Stimulated activated CD4-positive, alpha-beta T cell treated with anti-CD3 and anti-CD28 coated beads, Interleukin-4, amount 100 ng/mL, for 1 hour (primary cell): ENCODE measurements around the gene LCE3E.
"Not testable (repeated sequence)": the region's sequence is repeated elsewhere in the genome, so short reads cannot be mapped to it uniquely, and the experiment has no call there.

ENCODE experiments used
- DNase-seq: peaks from one replicate; pipeline ENCODE4 v3.0.0-alpha.2; 2020

Gene LCE3E

GRCh38 chr1:152566681-152567080 lies at the start of gene LCE3E:
Gene LCE3E (minus strand): TSS chr1:152566780. CDS start chr1:152566208, 572 bp downstream.
- DNase-seq = no peak

GRCh38 chr1:152613511-152613910 lies 46.9 kb upstream of the LCE3E start, which contains the start of gene LCE3B:
Gene LCE3B (plus strand): TSS chr1:152613811. CDS start chr1:152613811, 0 bp downstream.
- DNase-seq = no peak

- no peak for DNase-seq
These were observed 33.4 kb upstream of the LCE3E start, which contains the start of gene LCE3C for GRCh38 chr1:152599934-152600333. Gene LCE3C (plus strand): TSS chr1:152600234. CDS start chr1:152600732, 498 bp downstream.

- DNase-seq = no peak
These were observed 30.4 kb upstream of the LCE3E start for GRCh38 chr1:152596986-152597385.

GRCh38 chr1:152585586-152585985 lies 19.0 kb upstream of the LCE3E start:
- DNase-seq = no peak

- no peak for DNase-seq
These were observed 16.1 kb upstream of the LCE3E start for GRCh38 chr1:152582647-152583046.

- DNase-seq = no peak
These were observed 13.9 kb upstream of the LCE3E start, which contains the start of gene LCE3D for GRCh38 chr1:152580433-152580832. Gene LCE3D (minus strand): TSS chr1:152580516. CDS start chr1:152579936, 580 bp downstream.

- not testable (repeated sequence) for DNase-seq
These were observed 12.9 kb upstream of the LCE3E start for GRCh38 chr1:152579526-152579925.

GRCh38 chr1:152577168-152577567 lies 10.6 kb upstream of the LCE3E start:
- no peak for DNase-seq

- DNase-seq = no peak
These were observed 905 bp downstream of the LCE3E start for GRCh38 chr1:152565535-152566215.

- DNase-seq = no peak
These were observed 1.5 kb downstream of the LCE3E start for GRCh38 chr1:152565115-152565514.

- not testable (repeated sequence) for DNase-seq
These were observed 18.2 kb downstream of the LCE3E start for GRCh38 chr1:152548358-152548757.

- no peak for DNase-seq
These were observed 19.9 kb downstream of the LCE3E start for GRCh38 chr1:152546704-152547103.

- no peak for DNase-seq
These were observed 22.8 kb downstream of the LCE3E start for GRCh38 chr1:152543820-152544219.

- DNase-seq = no peak
These were observed 26.7 kb downstream of the LCE3E start for GRCh38 chr1:152539901-152540300.

GRCh38 chr1:152537496-152537895 lies 29.1 kb downstream of the LCE3E start:
- no peak for DNase-seq

GRCh38 chr1:152535774-152536173 lies 30.8 kb downstream of the LCE3E start:
- DNase-seq = no peak

- DNase-seq = peak; percentile 8
These were observed 33.1 kb downstream of the LCE3E start for GRCh38 chr1:152533327-152533938.

GRCh38 chr1:152525080-152525641 lies 41.4 kb downstream of the LCE3E start:
- DNase-seq = no peak

- no peak for DNase-seq
These were observed 46.0 kb downstream of the LCE3E start for GRCh38 chr1:152520561-152521090.

- DNase-seq = no peak
These were observed 46.7 kb downstream of the LCE3E start for GRCh38 chr1:152519851-152520250.

- DNase-seq = no peak
These were observed 49.3 kb downstream of the LCE3E start for GRCh38 chr1:152517237-152517811.

GRCh38 chr1:152516082-152516481 lies 50.5 kb downstream of the LCE3E start:
- DNase-seq = no peak
